HG03064 (cell line): Measurements from ENCODE around the gene MGAT4A.

Experiments used
- ATAC-seq: cut with Tn5 transposase; IDR thresholded peaks from one replicate; pipeline ENCODE4 v1.9.1; 2021; ENCODE audit warnings: low read depth; ENCODE audit not compliant: unreplicated experiment

Gene MGAT4A

DNA sequence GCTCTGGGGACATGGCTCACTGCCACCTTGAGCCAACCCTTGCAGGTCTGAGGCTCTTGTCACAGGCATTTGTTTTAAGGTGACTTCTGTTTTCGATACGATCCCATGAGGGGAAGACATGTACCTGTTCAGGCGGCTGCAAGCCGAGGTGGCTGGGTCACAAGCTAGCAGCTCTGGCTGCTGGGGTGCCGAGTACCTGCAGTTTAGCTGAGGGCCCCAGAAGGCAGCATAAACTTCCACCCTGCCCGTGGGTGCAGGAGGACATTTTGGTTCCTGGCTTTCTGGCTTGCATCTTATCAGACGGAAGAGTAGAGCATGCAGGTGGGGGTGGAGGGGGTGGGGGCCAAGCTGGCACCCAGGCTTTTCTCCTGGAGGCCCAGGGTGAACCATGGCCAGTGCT lies 151.0 kb downstream of the MGAT4A start:
- no peak for ATAC-seq

- ATAC-seq = no peak
Measured at GRCh38 chr2:98578231-98578630, 152.7 kb downstream of the MGAT4A start.

DNA sequence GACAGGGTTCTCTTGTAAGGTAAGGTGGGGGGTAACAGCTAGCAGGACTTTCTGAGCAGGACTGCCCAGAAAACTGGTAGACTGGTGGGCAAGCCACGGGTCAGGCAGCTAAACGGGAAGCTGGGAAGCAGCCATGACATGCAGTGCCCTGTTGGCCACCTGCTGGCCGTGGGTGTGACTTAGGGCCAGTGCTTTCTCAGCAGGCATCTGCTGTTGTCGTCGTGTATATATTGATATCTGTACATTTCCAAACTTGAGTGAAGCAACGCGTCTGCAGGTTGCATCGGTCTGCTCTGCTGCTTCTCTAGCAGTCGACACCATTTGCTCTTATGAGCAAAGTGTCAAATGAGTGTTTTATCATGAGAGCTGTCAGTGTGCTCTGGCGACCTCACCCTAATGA lies 153.6 kb downstream of the MGAT4A start:
- no peak for ATAC-seq

- ATAC-seq = no peak
Measured at GRCh38 chr2:98576666-98577312, 154.1 kb downstream of the MGAT4A start.

DNA sequence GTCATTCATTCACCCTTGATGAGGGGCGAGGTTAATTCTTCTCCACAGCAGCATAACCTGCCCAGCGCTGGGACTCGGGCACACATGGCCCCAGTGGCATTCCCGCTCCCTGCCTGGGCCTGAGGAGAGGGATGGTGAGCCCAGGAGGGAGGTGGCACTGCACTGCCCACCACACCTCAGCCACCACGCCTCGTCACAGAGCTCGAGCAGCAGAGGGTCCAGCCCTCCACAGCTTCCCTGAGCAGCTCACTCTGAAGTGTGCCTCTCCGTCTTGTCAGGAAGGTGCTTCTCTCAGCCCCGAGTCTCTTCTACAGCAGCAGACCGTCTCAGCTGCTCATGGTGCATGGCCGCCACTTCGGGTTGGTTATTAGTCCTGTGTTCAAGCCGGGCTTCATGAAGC lies 157.5 kb downstream of the MGAT4A start:
- ATAC-seq = no peak

DNA sequence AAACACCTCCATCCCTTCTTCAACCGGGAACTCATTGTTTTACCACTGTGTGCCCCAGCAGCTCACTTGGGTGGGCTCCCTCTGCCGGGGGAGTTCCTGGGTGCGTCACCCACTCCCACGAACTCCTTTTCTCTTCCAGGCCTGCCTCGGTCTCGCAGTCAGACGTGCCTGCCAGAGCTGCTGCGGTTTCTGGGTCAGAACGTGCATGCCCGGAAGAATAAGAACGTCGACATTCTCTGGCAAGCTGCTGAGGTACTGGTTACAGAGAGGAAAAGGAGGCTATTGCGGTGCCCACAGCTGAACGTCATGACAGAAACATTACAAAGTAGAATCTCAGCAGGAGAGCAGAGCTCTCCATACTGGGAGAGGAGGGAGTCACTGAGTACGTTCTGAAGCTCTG lies 158.3 kb downstream of the MGAT4A start:
- ATAC-seq = no peak

DNA sequence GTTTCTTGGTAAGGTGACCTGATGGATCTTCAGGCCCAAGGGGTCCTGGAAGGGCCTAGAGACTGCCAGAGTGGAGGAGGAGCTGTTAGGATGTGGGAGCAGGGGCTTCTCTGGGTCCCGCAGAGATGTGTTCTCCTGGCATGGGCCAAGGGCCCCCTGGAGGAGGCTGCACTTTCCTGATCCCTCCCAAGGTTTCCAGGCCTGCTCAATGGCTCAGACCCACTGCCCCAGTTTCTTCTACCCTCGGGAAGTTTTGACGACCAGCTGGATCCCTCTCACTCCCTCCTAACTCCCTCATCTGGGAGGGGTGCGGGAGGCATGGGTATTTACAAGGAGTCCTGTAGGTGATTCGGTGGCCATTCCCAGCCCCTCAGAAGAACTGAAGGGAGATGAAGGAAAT lies 158.7 kb downstream of the MGAT4A start:
- no peak for ATAC-seq

- ATAC-seq = no peak
Measured at GRCh38 chr2:98571796-98572195, 159.1 kb downstream of the MGAT4A start.

- ATAC-seq = no peak
Measured at GRCh38 chr2:98571121-98571701, 159.7 kb downstream of the MGAT4A start.

- ATAC-seq = no peak
Measured at GRCh38 chr2:98570356-98570755, 160.6 kb downstream of the MGAT4A start.

DNA sequence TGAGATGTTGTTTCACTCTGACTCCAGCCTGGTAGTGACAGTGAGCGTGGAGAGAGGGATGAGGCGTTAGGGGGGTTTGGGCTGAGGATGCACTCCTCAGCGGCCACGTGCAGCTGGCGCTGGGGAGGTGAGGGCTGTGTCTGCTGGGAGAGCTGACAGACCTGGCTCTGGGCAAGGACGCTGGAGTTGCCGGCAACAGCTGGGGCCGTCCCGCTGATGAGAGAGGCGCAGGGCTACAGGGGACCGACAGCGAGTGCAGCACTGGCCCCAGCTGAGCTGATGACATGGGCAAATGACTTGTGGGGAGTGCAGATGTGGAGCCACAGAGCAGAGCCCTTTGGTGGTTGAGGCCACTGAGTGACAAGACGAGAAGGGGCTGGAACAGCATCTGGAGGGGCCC lies 161.0 kb downstream of the MGAT4A start:
- no peak for ATAC-seq

DNA sequence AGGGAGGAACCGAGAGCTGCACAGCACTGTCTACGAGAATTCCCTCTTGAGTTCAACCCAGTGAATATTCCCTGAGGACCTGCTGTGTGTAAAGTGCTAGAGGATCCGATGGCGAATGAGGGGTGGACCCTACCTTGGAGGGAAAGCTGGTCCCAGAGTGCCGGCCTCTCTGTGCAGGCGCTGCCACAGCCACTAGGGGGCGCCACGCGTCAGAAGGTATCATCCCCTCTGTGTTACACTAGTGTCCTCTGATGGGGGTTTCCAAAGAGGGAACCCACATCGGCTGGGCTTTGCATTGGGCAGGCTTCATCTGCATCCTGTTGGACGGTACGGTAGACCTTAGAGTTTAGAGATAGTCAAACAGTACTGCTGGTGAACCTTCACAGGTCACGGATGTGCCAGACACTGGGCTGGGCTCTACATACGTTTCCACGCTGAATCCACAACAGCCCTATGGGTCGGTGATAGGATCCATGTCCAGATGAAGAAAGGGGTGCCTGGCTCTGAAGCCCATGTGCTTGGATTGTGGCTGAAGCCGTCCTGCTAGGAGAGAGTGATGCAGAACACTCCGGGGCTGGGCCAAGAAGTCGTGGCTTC lies 161.6 kb downstream of the MGAT4A start:
- no peak for ATAC-seq
